Calu3 (cell line): ENCODE data around the gene DIS3L. TPM values are rescaled to one million over a fixed set of nuclear protein-coding genes. Genes with fewer than 3 reads are reported as not detected.
"Not testable (repeated sequence)": the region's sequence is repeated elsewhere in the genome, so short reads cannot be mapped to it uniquely, and the experiment has no call there.

ENCODE experiments used
- BruUV-seq: library from RNA; stranded (reverse); fragments of 400-500 nt; replicated peaks from 2 replicates; lab custom pipeline; 2021; lab: Mats Ljungman, UMichigan
- CTCF ChIA-PET: fragments of 300-600 bp; sonication (Branson Sonifier 250); formaldehyde crosslinking; loops from one replicate; lab custom pipeline; 2022; ENCODE audit warnings: antibody characterized with exemption; lab: Charles Lee
- DNase-seq: peaks from one replicate; pipeline ENCODE4 v3.0.0; 2022
- H3K27ac Mint-ChIP-seq: one replicate; pipeline ENCODE4 v1.8.0; 2022; ENCODE audit warnings: mixed read lengths; ENCODE audit not compliant: unreplicated experiment
- H3K27me3 Mint-ChIP-seq: one replicate; pipeline ENCODE4 v1.8.0; 2022; ENCODE audit warnings: mixed read lengths; ENCODE audit not compliant: unreplicated experiment
- H3K36me3 Mint-ChIP-seq: one replicate; pipeline ENCODE4 v1.8.0; 2022; ENCODE audit warnings: mild to moderate bottlenecking, moderate library complexity, mixed read lengths; ENCODE audit not compliant: insufficient read depth, unreplicated experiment
- H3K4me1 Mint-ChIP-seq: one replicate; pipeline ENCODE4 v1.8.0; 2022; ENCODE audit warnings: mild to moderate bottlenecking, low read depth, mixed read lengths; ENCODE audit not compliant: unreplicated experiment
- H3K4me3 Mint-ChIP-seq: one replicate; pipeline ENCODE4 v1.8.0; 2022; ENCODE audit warnings: mild to moderate bottlenecking, low read depth, moderate library complexity, mixed read lengths; ENCODE audit not compliant: unreplicated experiment
- H3K9me3 Mint-ChIP-seq: one replicate; pipeline ENCODE4 v1.8.0; 2022; ENCODE audit warnings: low read depth, mixed read lengths; ENCODE audit not compliant: unreplicated experiment
- CTCF ChIP-seq: fragments of 200-600 bp; IDR thresholded peaks from one replicate; pipeline ENCODE4 v1.8.0; 2022; ENCODE audit warnings: antibody characterized with exemption; ENCODE audit not compliant: unreplicated experiment
- intact Hi-C: fragments of 100-400 bp; cut with micrococcal nuclease; formaldehyde crosslinking; loops from one replicate; pipeline ENCODE4 v1.10.0; 2022; ENCODE audit not compliant: unreplicated experiment
- total RNA-seq: library from RNA; stranded (reverse); gene quantifications from 2 replicates; pipeline ENCODE4 v1.2.3, GENCODE V29; 2022

The DIS3L gene
- total RNA-seq, 1 experiment from 2014 or later, result 24.6 TPM

- Mint-ChIP-seq H3K9me3 (no peaks in the 10 kb centered on the region), H3K27ac (no peak overlapping the region), H3K36me3 (peaks cover 14% of the 10 kb centered on the region), H3K27me3 (no peaks in the 10 kb centered on the region), H3K4me3 (no peak overlapping the region), H3K4me1 (no peaks in the 10 kb centered on the region)
- DNase-seq, result no peak
- intact Hi-C loops, result no loop called here
- BruUV-seq, result no TSS peak
- TF ChIP-seq CTCF, result no peak
- CTCF ChIA-PET, result no interaction called here
Observed at GRCh38 chr15:66323312-66323928, 30.1 kb downstream of the DIS3L start.

- intact Hi-C loops, result no loop called here
Observed at GRCh38 chr15:66326051-66326450, 32.7 kb downstream of the DIS3L start.

GRCh38 chr15:66327736-66328135, 34.4 kb downstream of the DIS3L start:
- peaks cover 23% of the 10 kb centered on the region for H3K36me3 Mint-ChIP-seq
- H3K27ac Mint-ChIP-seq, result no peak overlapping the region
- no peak for TF ChIP-seq CTCF
- intact Hi-C loops, result no loop called here
- H3K27me3 Mint-ChIP-seq, result no peaks in the 10 kb centered on the region
- no peaks in the 10 kb centered on the region for H3K4me1 Mint-ChIP-seq
- DNase-seq, result no peak
- no TSS peak for BruUV-seq
- no peak overlapping the region for H3K4me3 Mint-ChIP-seq
- no peaks in the 10 kb centered on the region for H3K9me3 Mint-ChIP-seq
- CTCF ChIA-PET, result no interaction called here

More at GRCh38 chr15:66326051-66326450, 32.7 kb downstream of the DIS3L start:
- Mint-ChIP-seq H3K36me3 (peaks cover 18% of the 10 kb centered on the region), H3K27ac (no peak overlapping the region), H3K27me3 (no peaks in the 10 kb centered on the region), H3K9me3 (no peaks in the 10 kb centered on the region), H3K4me3 (no peak overlapping the region), H3K4me1 (no peaks in the 10 kb centered on the region)
- CTCF ChIA-PET, result no interaction called here
- no peak for DNase-seq
- no TSS peak for BruUV-seq
- no peak for TF ChIP-seq CTCF

GRCh38 chr15:66328771-66329170, 35.4 kb downstream of the DIS3L start:
- Mint-ChIP-seq H3K27me3 (no peaks in the 10 kb centered on the region), H3K4me1 (no peaks in the 10 kb centered on the region), H3K4me3 (no peak overlapping the region), H3K9me3 (no peaks in the 10 kb centered on the region), H3K36me3 (peaks cover 30% of the 10 kb centered on the region), H3K27ac (no peak overlapping the region)
- no TSS peak for BruUV-seq
- CTCF ChIA-PET, result no interaction called here
- no peak for TF ChIP-seq CTCF
- intact Hi-C loops, result no loop called here
- no peak for DNase-seq

GRCh38 chr15:66348530-66348929, 55.2 kb downstream of the DIS3L start:
- H3K27ac Mint-ChIP-seq, H3K9me3 Mint-ChIP-seq, H3K4me3 Mint-ChIP-seq, intact Hi-C loops, BruUV-seq, CTCF ChIA-PET, H3K27me3 Mint-ChIP-seq, DNase-seq, H3K4me1 Mint-ChIP-seq: not testable (repeated sequence)
- H3K36me3 Mint-ChIP-seq, result peaks cover 32% of the 10 kb centered on the region
